Body of pancreas (tissue), 4 donors: ENCODE data around the gene CHST4. TPM values are rescaled to one million over a fixed set of nuclear protein-coding genes. Genes with fewer than 3 reads are reported as not detected.
A peak's percentile ranks its signal among the peaks of the same experiment; 100 is the strongest.

Experiments used
- ATAC-seq: fragments of 150-250 bp; one replicate; pipeline ENCODE4 v1.9.1; 2016
- DNase-seq, 4 donors: peaks; one replicate each; pipeline ENCODE4 v3.0.0-alpha.2; 2019
- H3K27ac ChIP-seq, 4 donors: fragments of 200-600 bp; sonication (generic); 1 replicate in 3 of 4; 2 replicates in 1 of 4; pipeline versions ENCODE4 v1.5.1 to v1.6.1; 2016 to 2019; ENCODE audit warnings: mild to moderate bottlenecking in 1 of 4, mixed read lengths in 1 of 4, moderate library complexity in 1 of 4
- H3K27me3 ChIP-seq, 2 donors: fragments of 200-600 bp; sonication (generic); one replicate each; pipeline ENCODE4 v1.6.0; 2016; ENCODE audit warnings: mild to moderate bottlenecking in 1 of 2
- H3K36me3 ChIP-seq, 2 donors: fragments of 200-600 bp; sonication (generic); replicated peaks in 1 of 2; 2 replicates each; pipeline ENCODE4 v1.5.1; 2016; ENCODE audit warnings: low read depth in 2 of 2; ENCODE audit not compliant: insufficient read depth in 1 of 2
- H3K4me1 ChIP-seq: fragments of 200-600 bp; sonication (generic); one replicate; pipeline ENCODE4 v1.6.0; 2016
- H3K4me3 ChIP-seq, 2 donors: fragments of 200-600 bp; sonication (generic); 1 replicate in 1 of 2; 2 replicates in 1 of 2; pipeline ENCODE4 v1.5.1; 2016 to 2019
- H3K9me3 ChIP-seq, 3 donors: fragments of 200-600 bp; sonication (generic); 1 replicate in 2 of 3; 2 replicates in 1 of 3; pipeline ENCODE4 v1.5.1; 2016
- POLR2A ChIP-seq, 3 donors: fragments of 450-650 bp; IDR thresholded peaks; one replicate each; pipeline ENCODE4 v1.6.1; 2016; ENCODE audit warnings: antibody characterized with exemption in 3 of 3, mild to moderate bottlenecking in 2 of 3
- WGBS, 2 donors: methylation state at CpG; one replicate each; pipeline ENCODE4 v1.1.5; 2017; 5-methylcytosine and 5-hydroxymethylcytosine counted together
- intact Hi-C: fragments of 100-400 bp; cut with DNase I; formaldehyde crosslinking; loops from one replicate; pipeline ENCODE4 v1.15.1; 2023
- total RNA-seq, 2 donors: library from RNA; depleted of rRNA; stranded (reverse); fragments of >200 nt; gene quantifications; one replicate each; pipeline ENCODE4 v1.1.0, GENCODE V29; 2016
- TF ChIP-seq, protein P1 (sequence below), 7 experiments: fragments of 450-650 bp in 4 of 7; fragments of 200-600 bp in 3 of 7; sonication (generic) in 3 of 7; IDR thresholded peaks; one replicate each; pipeline ENCODE4 v1.5.1; 2016 to 2019; ENCODE audit warnings: antibody characterized with exemption in 7 of 7

The CHST4 gene
- total RNA-seq, 2 donors from 2014 or later, result 21.8 to 23.4 TPM

DNA sequence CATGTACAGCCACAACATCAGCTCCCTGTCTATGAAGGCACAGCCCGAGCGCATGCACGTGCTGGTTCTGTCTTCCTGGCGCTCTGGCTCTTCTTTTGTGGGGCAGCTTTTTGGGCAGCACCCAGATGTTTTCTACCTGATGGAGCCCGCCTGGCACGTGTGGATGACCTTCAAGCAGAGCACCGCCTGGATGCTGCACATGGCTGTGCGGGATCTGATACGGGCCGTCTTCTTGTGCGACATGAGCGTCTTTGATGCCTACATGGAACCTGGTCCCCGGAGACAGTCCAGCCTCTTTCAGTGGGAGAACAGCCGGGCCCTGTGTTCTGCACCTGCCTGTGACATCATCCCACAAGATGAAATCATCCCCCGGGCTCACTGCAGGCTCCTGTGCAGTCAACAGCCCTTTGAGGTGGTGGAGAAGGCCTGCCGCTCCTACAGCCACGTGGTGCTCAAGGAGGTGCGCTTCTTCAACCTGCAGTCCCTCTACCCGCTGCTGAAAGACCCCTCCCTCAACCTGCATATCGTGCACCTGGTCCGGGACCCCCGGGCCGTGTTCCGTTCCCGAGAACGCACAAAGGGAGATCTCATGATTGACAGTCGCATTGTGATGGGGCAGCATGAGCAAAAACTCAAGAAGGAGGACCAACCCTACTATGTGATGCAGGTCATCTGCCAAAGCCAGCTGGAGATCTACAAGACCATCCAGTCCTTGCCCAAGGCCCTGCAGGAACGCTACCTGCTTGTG lies 10.7 kb downstream of the CHST4 start:
- Histone ChIP-seq H3K27ac (no peak overlapping the region), H3K36me3 (no peaks in the 10 kb centered on the region), H3K4me1 (no peaks in the 10 kb centered on the region), H3K27me3 (no peaks in the 10 kb centered on the region), H3K9me3 (no peaks in the 10 kb centered on the region), H3K4me3 (no peak overlapping the region)
- DNase-seq (no peak), ATAC-seq (no peak)
- TF ChIP-seq, protein P1, sequence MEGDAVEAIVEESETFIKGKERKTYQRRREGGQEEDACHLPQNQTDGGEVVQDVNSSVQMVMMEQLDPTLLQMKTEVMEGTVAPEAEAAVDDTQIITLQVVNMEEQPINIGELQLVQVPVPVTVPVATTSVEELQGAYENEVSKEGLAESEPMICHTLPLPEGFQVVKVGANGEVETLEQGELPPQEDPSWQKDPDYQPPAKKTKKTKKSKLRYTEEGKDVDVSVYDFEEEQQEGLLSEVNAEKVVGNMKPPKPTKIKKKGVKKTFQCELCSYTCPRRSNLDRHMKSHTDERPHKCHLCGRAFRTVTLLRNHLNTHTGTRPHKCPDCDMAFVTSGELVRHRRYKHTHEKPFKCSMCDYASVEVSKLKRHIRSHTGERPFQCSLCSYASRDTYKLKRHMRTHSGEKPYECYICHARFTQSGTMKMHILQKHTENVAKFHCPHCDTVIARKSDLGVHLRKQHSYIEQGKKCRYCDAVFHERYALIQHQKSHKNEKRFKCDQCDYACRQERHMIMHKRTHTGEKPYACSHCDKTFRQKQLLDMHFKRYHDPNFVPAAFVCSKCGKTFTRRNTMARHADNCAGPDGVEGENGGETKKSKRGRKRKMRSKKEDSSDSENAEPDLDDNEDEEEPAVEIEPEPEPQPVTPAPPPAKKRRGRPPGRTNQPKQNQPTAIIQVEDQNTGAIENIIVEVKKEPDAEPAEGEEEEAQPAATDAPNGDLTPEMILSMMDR (IDR thresholded peaks at IDR 0.05), result no peak
- no peak for TF ChIP-seq POLR2A (IDR thresholded peaks at IDR 0.05)
- WGBS, 2 donors, result 83 to 87% methylated on average over 23 to 28 of the region's 28 CpGs
- intact Hi-C loops, result no loop called here

DNA sequence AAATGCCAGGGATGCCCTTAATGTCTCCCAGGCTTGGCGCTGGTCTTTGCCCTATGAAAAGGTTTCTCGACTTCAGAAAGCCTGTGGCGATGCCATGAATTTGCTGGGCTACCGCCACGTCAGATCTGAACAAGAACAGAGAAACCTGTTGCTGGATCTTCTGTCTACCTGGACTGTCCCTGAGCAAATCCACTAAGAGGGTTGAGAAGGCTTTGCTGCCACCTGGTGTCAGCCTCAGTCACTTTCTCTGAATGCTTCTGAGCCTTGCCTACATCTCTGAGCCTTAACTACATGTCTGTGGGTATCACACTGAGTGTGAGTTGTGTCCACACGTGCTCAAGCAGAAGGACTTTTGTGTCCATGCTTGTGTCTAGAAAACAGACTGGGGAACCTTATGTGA lies 11.4 kb downstream of the CHST4 start:
- intact Hi-C loops, result no loop called here
- H3K27me3 ChIP-seq, result no peaks in the 10 kb centered on the region
- WGBS, 2 donors, result 22 to 37% methylated on average over 1 to 6 of the region's 6 CpGs
- ATAC-seq (peak; percentile 83), DNase-seq (peak; percentile 55 to 68 (median 59))
- no peaks in the 10 kb centered on the region for H3K4me1 ChIP-seq
- no peak overlapping the region for H3K4me3 ChIP-seq
- no peak overlapping the region for H3K27ac ChIP-seq
- H3K9me3 ChIP-seq, result no peaks in the 10 kb centered on the region
- TF ChIP-seq, protein P1 (IDR thresholded peaks at IDR 0.05), result peak; percentile 29 to 61 (median 56)
- no peak for TF ChIP-seq POLR2A (IDR thresholded peaks at IDR 0.05)
- no peaks in the 10 kb centered on the region for H3K36me3 ChIP-seq

DNA sequence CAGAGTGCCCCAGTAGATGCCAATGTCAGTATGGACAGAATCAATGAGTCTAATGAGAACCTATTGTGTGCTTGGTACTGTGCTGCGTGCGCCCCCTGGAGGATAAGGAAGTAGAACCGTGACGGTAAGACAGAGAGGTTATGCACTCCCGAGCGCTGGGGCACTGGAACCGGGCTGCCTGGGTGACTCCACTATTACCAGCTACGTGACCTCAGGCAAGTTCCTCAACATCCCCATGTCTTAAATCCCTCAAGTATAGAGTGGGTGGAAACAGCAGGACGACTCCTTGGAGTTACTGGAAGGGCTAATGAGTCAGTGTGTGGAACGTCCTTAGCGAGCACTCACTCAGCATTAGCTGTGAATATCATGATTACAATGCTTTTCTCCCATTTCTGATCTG lies 16.2 kb downstream of the CHST4 start:
- no peaks in the 10 kb centered on the region for H3K36me3 ChIP-seq
- H3K4me3 ChIP-seq, result no peak overlapping the region
- no peaks in the 10 kb centered on the region for H3K4me1 ChIP-seq
- H3K27ac ChIP-seq, result no peak overlapping the region
- intact Hi-C loops, result no loop called here
- 36 to 37% methylated on average over 11 of the region's 11 CpGs for WGBS, 2 donors
- ATAC-seq (no peak), DNase-seq (peak; percentile 27 to 67 (median 48))
- TF ChIP-seq, protein P1 (IDR thresholded peaks at IDR 0.05), result peak in 4 of 7 experiments; percentile 19 to 35 (median 32)
- no peak for TF ChIP-seq POLR2A (IDR thresholded peaks at IDR 0.05)
- H3K27me3 ChIP-seq, result no peaks in the 10 kb centered on the region
- no peaks in the 10 kb centered on the region for H3K9me3 ChIP-seq

DNA sequence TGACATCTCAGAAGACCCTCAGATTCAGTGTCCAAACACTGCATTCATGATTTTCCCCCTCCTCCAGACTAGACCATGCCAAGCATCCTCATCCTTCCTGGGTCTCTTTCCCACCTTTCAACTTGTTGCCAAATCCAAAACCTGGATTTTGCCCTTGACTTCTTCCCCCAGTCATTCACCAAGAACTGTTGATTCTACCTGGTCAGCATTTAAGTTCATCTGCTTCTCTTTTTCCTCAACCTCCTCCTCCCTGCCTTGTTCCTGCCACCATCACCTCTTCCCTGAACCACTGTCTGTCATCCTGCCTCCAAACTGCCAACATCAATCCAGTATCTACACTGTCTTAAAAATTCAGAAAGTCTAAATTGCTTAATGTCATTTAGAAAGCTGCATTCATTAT lies 20.9 kb downstream of the CHST4 start:
- no peaks in the 10 kb centered on the region for H3K36me3 ChIP-seq
- H3K9me3 ChIP-seq, result no peaks in the 10 kb centered on the region
- no peak overlapping the region for H3K4me3 ChIP-seq
- no peaks in the 10 kb centered on the region for H3K27me3 ChIP-seq
- DNase-seq, result no peak
- ATAC-seq, result no peak
- TF ChIP-seq, protein P1 (IDR thresholded peaks at IDR 0.05), result no peak
- TF ChIP-seq POLR2A (IDR thresholded peaks at IDR 0.05), result no peak
- H3K27ac ChIP-seq, result no peak overlapping the region
- intact Hi-C loops, result no loop called here
- H3K4me1 ChIP-seq, result peaks cover 11% of the 10 kb centered on the region
